IPS DF 4.7 (cell line): ENCODE results near the gene SETBP1.

ENCODE experiments used
- DNase-seq: peaks from one replicate; pipeline ENCODE4 v3.0.0-alpha.2; 2013; ENCODE audit warnings: low spot score; ENCODE audit errors: extremely low read depth

SETBP1 gene

GRCh38 chr18:44927127-44927849 lies 246.6 kb downstream of the SETBP1 start:
- no peak for DNase-seq

- no peak for DNase-seq
These were observed 254.2 kb downstream of the SETBP1 start for GRCh38 chr18:44934901-44935300.

GRCh38 chr18:44935455-44935854 lies 254.8 kb downstream of the SETBP1 start:
- DNase-seq, result no peak

- no peak for DNase-seq
These were observed 255.8 kb downstream of the SETBP1 start for GRCh38 chr18:44936485-44936884.

GRCh38 chr18:44937960-44938719 lies 257.5 kb downstream of the SETBP1 start:
- no peak for DNase-seq

GRCh38 chr18:44938720-44939665 lies 258.3 kb downstream of the SETBP1 start:
- DNase-seq, result no peak

GRCh38 chr18:44941516-44941915 lies 260.8 kb downstream of the SETBP1 start:
- DNase-seq, result no peak

GRCh38 chr18:44942073-44942472 lies 261.4 kb downstream of the SETBP1 start:
- no peak for DNase-seq

GRCh38 chr18:44943311-44943881 lies 262.7 kb downstream of the SETBP1 start:
- DNase-seq, result peak; percentile 62

- DNase-seq, result no peak
These were observed 263.8 kb downstream of the SETBP1 start for GRCh38 chr18:44944461-44944860.

- no peak for DNase-seq
These were observed 265.3 kb downstream of the SETBP1 start for GRCh38 chr18:44945888-44946401.

- DNase-seq, result no peak
These were observed 265.9 kb downstream of the SETBP1 start for GRCh38 chr18:44946529-44947113.

GRCh38 chr18:44949967-44950366 lies 269.3 kb downstream of the SETBP1 start:
- DNase-seq, result no peak

- DNase-seq, result no peak
These were observed 270.1 kb downstream of the SETBP1 start for GRCh38 chr18:44950685-44951195.

- no peak for DNase-seq
These were observed 271.1 kb downstream of the SETBP1 start for GRCh38 chr18:44951748-44952147.

GRCh38 chr18:44954257-44954656 lies 273.6 kb downstream of the SETBP1 start:
- no peak for DNase-seq

GRCh38 chr18:44955825-44956224 lies 275.1 kb downstream of the SETBP1 start:
- DNase-seq, result no peak

- DNase-seq, result no peak
These were observed 276.3 kb downstream of the SETBP1 start for GRCh38 chr18:44957025-44957424.

- DNase-seq, result no peak
These were observed 276.8 kb downstream of the SETBP1 start for GRCh38 chr18:44957461-44957860.

GRCh38 chr18:44958040-44958439 lies 277.4 kb downstream of the SETBP1 start:
- no peak for DNase-seq

- no peak for DNase-seq
These were observed 277.8 kb downstream of the SETBP1 start for GRCh38 chr18:44958455-44958854.
